ENCODE measurements around the gene RCAN3. TPM values are rescaled to one million over a fixed set of nuclear protein-coding genes. Genes with fewer than 3 reads are reported as not detected.
A peak's percentile ranks its signal among the peaks of the same experiment; 100 is the strongest.
"Not testable (repeated sequence)": the region's sequence is repeated elsewhere in the genome, so short reads cannot be mapped to it uniquely, and the experiment has no call there.

The RCAN3 gene
- total RNA-seq, 1 donor from 2014 or later, result 31.9 TPM

GRCh38 chr1:24472527-24473251, 29.9 kb upstream of the RCAN3 start:
- Mint-ChIP-seq H3K4me3 (ENCODE audit: low read depth) (no peak overlapping the region), H3K27me3 (ENCODE audit: low read depth) (no peaks in the 10 kb centered on the region), H3K9me3 (no peaks in the 10 kb centered on the region), H3K4me1 (ENCODE audit: low read depth) (no peaks in the 10 kb centered on the region), H3K27ac (no peak overlapping the region), H3K36me3 (ENCODE audit: low read depth) (peaks cover 24% of the 10 kb centered on the region)
- intact Hi-C loops (cut with micrococcal nuclease), result no loop called here
- no peak for DNase-seq (ENCODE audit: low spot score)

- Mint-ChIP-seq H3K4me1 (ENCODE audit: low read depth) (no peaks in the 10 kb centered on the region), H3K4me3 (ENCODE audit: low read depth) (no peak overlapping the region), H3K27ac (no peak overlapping the region), H3K27me3 (ENCODE audit: low read depth) (no peaks in the 10 kb centered on the region), H3K9me3 (no peaks in the 10 kb centered on the region), H3K36me3 (ENCODE audit: low read depth) (peaks cover 16% of the 10 kb centered on the region)
- no peak for DNase-seq (ENCODE audit: low spot score)
- intact Hi-C loops (cut with micrococcal nuclease), result no loop called here
Observed at GRCh38 chr1:24474193-24474592, 28.4 kb upstream of the RCAN3 start.

GRCh38 chr1:24475700-24476099, 26.9 kb upstream of the RCAN3 start:
- no peak overlapping the region for H3K27ac Mint-ChIP-seq
- H3K9me3 Mint-ChIP-seq, result no peaks in the 10 kb centered on the region
- intact Hi-C loops (cut with micrococcal nuclease), result no loop called here
- peaks cover 7% of the 10 kb centered on the region for H3K36me3 Mint-ChIP-seq (ENCODE audit: low read depth)
- H3K27me3 Mint-ChIP-seq (ENCODE audit: low read depth), result no peaks in the 10 kb centered on the region
- peaks cover 2% of the 10 kb centered on the region for H3K4me1 Mint-ChIP-seq (ENCODE audit: low read depth)
- no peak for DNase-seq (ENCODE audit: low spot score)
- H3K4me3 Mint-ChIP-seq (ENCODE audit: low read depth), result no peak overlapping the region

- no peak overlapping the region for H3K4me3 Mint-ChIP-seq (ENCODE audit: low read depth)
- H3K36me3 Mint-ChIP-seq (ENCODE audit: low read depth), result peaks cover 7% of the 10 kb centered on the region
- no peak overlapping the region for H3K27ac Mint-ChIP-seq
- H3K9me3 Mint-ChIP-seq, result no peaks in the 10 kb centered on the region
- H3K4me1 Mint-ChIP-seq (ENCODE audit: low read depth), result peaks cover 10% of the 10 kb centered on the region
- no peak for DNase-seq (ENCODE audit: low spot score)
- intact Hi-C loops (cut with micrococcal nuclease), result no loop called here
- no peaks in the 10 kb centered on the region for H3K27me3 Mint-ChIP-seq (ENCODE audit: low read depth)
Observed at GRCh38 chr1:24476571-24476970, 26.1 kb upstream of the RCAN3 start.

- Mint-ChIP-seq H3K27ac (no peak overlapping the region), H3K36me3 (ENCODE audit: low read depth) (peaks cover 7% of the 10 kb centered on the region), H3K27me3 (ENCODE audit: low read depth) (no peaks in the 10 kb centered on the region), H3K4me1 (ENCODE audit: low read depth) (peaks cover 16% of the 10 kb centered on the region), H3K4me3 (ENCODE audit: low read depth) (no peak overlapping the region), H3K9me3 (no peaks in the 10 kb centered on the region)
- intact Hi-C loops (cut with micrococcal nuclease), result no loop called here
- DNase-seq (ENCODE audit: low spot score), result no peak
Observed at GRCh38 chr1:24477309-24477708, 25.3 kb upstream of the RCAN3 start.

GRCh38 chr1:24481101-24481500, 21.5 kb upstream of the RCAN3 start:
- H3K36me3 Mint-ChIP-seq (ENCODE audit: low read depth), result peaks cover 19% of the 10 kb centered on the region
- H3K27ac Mint-ChIP-seq, result peak overlapping the region; percentile 82
- H3K4me1 Mint-ChIP-seq (ENCODE audit: low read depth), result peaks cover 40% of the 10 kb centered on the region
- intact Hi-C loops (cut with micrococcal nuclease), result no loop called here
- peak overlapping the region; percentile 45 for H3K4me3 Mint-ChIP-seq (ENCODE audit: low read depth)
- no peaks in the 10 kb centered on the region for H3K27me3 Mint-ChIP-seq (ENCODE audit: low read depth)
- DNase-seq (ENCODE audit: low spot score), result peak; percentile 52
- no peaks in the 10 kb centered on the region for H3K9me3 Mint-ChIP-seq

GRCh38 chr1:24481843-24482610, 20.6 kb upstream of the RCAN3 start:
- Mint-ChIP-seq H3K27me3 (ENCODE audit: low read depth) (no peaks in the 10 kb centered on the region), H3K4me3 (ENCODE audit: low read depth) (peak overlapping the region; percentile 45), H3K36me3 (ENCODE audit: low read depth) (peaks cover 23% of the 10 kb centered on the region), H3K9me3 (no peaks in the 10 kb centered on the region), H3K4me1 (ENCODE audit: low read depth) (peaks cover 50% of the 10 kb centered on the region), H3K27ac (peak overlapping the region; percentile 82)
- no peak for DNase-seq (ENCODE audit: low spot score)
- intact Hi-C loops (cut with micrococcal nuclease), result no loop called here

GRCh38 chr1:24483441-24483840, 19.2 kb upstream of the RCAN3 start:
- Mint-ChIP-seq H3K9me3 (no peaks in the 10 kb centered on the region), H3K36me3 (ENCODE audit: low read depth) (peaks cover 20% of the 10 kb centered on the region), H3K27me3 (ENCODE audit: low read depth) (no peaks in the 10 kb centered on the region), H3K4me3 (ENCODE audit: low read depth) (no peak overlapping the region), H3K4me1 (ENCODE audit: low read depth) (peaks cover 57% of the 10 kb centered on the region), H3K27ac (peak overlapping the region; percentile 82)
- no peak for DNase-seq (ENCODE audit: low spot score)
- intact Hi-C loops (cut with micrococcal nuclease), result no loop called here

GRCh38 chr1:24484199-24484598, 18.4 kb upstream of the RCAN3 start:
- peak overlapping the region; percentile 56 for H3K27ac Mint-ChIP-seq
- no peak overlapping the region for H3K4me3 Mint-ChIP-seq (ENCODE audit: low read depth)
- intact Hi-C loops (cut with micrococcal nuclease), result no loop called here
- peaks cover 63% of the 10 kb centered on the region for H3K4me1 Mint-ChIP-seq (ENCODE audit: low read depth)
- DNase-seq (ENCODE audit: low spot score), result no peak
- H3K27me3 Mint-ChIP-seq (ENCODE audit: low read depth), result no peaks in the 10 kb centered on the region
- no peaks in the 10 kb centered on the region for H3K9me3 Mint-ChIP-seq
- peaks cover 20% of the 10 kb centered on the region for H3K36me3 Mint-ChIP-seq (ENCODE audit: low read depth)

- Mint-ChIP-seq H3K36me3 (ENCODE audit: low read depth) (peaks cover 20% of the 10 kb centered on the region), H3K9me3 (no peaks in the 10 kb centered on the region), H3K27me3 (ENCODE audit: low read depth) (no peaks in the 10 kb centered on the region), H3K4me1 (ENCODE audit: low read depth) (peaks cover 58% of the 10 kb centered on the region), H3K4me3 (ENCODE audit: low read depth) (peak overlapping the region; percentile 61), H3K27ac (peak overlapping the region; percentile 92)
- intact Hi-C loops (cut with micrococcal nuclease), result no loop called here
- peak; percentile 35 for DNase-seq (ENCODE audit: low spot score)
Observed at GRCh38 chr1:24486331-24487065, 16.1 kb upstream of the RCAN3 start.

GRCh38 chr1:24487455-24487854, 15.2 kb upstream of the RCAN3 start:
- intact Hi-C loops (cut with micrococcal nuclease), result no loop called here
- DNase-seq (ENCODE audit: low spot score), result no peak
- Mint-ChIP-seq H3K4me1 (ENCODE audit: low read depth) (peaks cover 51% of the 10 kb centered on the region), H3K4me3 (ENCODE audit: low read depth) (peak overlapping the region; percentile 30), H3K27ac (peak overlapping the region; percentile 92), H3K27me3 (ENCODE audit: low read depth) (no peaks in the 10 kb centered on the region), H3K9me3 (no peaks in the 10 kb centered on the region), H3K36me3 (ENCODE audit: low read depth) (peaks cover 20% of the 10 kb centered on the region)

GRCh38 chr1:24488159-24488558, 14.5 kb upstream of the RCAN3 start:
- not testable (repeated sequence) for DNase-seq (ENCODE audit: low spot score)

GRCh38 chr1:24489674-24490073, 13.0 kb upstream of the RCAN3 start:
- Mint-ChIP-seq H3K4me3 (ENCODE audit: low read depth) (no peak overlapping the region), H3K36me3 (ENCODE audit: low read depth) (peaks cover 4% of the 10 kb centered on the region)
- intact Hi-C loops (cut with micrococcal nuclease), result no loop called here

More at GRCh38 chr1:24488159-24488558, 14.5 kb upstream of the RCAN3 start:
- H3K9me3 Mint-ChIP-seq; H3K4me3 Mint-ChIP-seq (ENCODE audit: low read depth); H3K27me3 Mint-ChIP-seq (ENCODE audit: low read depth): not testable (repeated sequence)
- intact Hi-C loops (cut with micrococcal nuclease), result loop anchor here (1.0 kb wide), 2 partner anchors 14 to 52 kb away; partner anchors contain the start of gene RCAN3
- Mint-ChIP-seq H3K4me1 (ENCODE audit: low read depth) (peaks cover 45% of the 10 kb centered on the region), H3K36me3 (ENCODE audit: low read depth) (peaks cover 16% of the 10 kb centered on the region), H3K27ac (peak overlapping the region; percentile 92)

More at GRCh38 chr1:24489674-24490073, 13.0 kb upstream of the RCAN3 start:
- Mint-ChIP-seq H3K4me1 (ENCODE audit: low read depth) (peaks cover 33% of the 10 kb centered on the region), H3K27me3 (ENCODE audit: low read depth) (no peaks in the 10 kb centered on the region), H3K27ac (no peak overlapping the region), H3K9me3 (no peaks in the 10 kb centered on the region)
- no peak for DNase-seq (ENCODE audit: low spot score)

Measured in activated T-helper 2 cell treated with anti-CD3 and anti-CD28 coated beads, Interferon-gamma antibody, Interleukin-2, Interleukin-4, amounts not matched to agents 10 μg/mL and 5 μg/mL and 100 μg/mL, durations not matched to agents 14 hours and 24 hours and 36 hours (primary cell).